Measurements from ENCODE around the gene C17orf67. TPM values are rescaled to one million over a fixed set of nuclear protein-coding genes. Genes with fewer than 3 reads are reported as not detected.

The C17orf67 gene, protein sequence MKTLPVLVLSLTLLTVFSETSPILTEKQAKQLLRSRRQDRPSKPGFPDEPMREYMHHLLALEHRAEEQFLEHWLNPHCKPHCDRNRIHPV
- total RNA-seq (0.16 and 0.27 TPM in 2 replicates), polyA plus RNA-seq (0.73 and 1.6 TPM in 2 replicates)

DNA sequence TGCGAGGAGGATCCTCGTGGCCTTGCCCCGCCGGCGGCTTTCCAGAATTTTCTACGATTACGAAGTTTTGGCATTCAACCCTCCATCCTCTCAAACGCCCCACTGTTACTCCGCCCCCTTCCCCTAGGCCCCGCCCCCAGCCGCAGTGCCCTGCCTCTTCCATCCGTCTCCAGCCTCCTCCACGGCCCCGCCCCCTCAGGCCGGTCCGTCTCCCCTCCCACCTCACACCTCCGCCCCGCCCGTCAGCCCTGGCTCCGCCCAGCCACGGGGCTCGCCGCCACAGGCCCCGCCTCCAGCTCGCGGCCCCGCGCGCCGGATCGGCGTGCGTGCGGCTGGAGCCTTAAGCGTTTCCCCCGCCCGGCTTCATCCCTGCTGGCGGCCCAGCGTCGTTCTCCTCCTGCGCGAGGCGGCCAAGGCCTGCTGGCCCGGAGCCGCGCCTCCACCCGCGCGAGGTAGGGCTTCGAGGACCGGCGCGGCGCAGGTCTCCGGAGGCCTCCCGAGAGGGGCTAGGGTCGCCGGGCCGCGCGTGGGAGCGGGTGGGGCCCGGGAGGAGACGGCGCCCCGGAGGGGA, at the start of gene C17orf67, which contains the start of gene DGKE:
C17orf67 (minus strand) TSS at position 112 of the 571 bp plus-strand sequence. CDS start 18,110 bp downstream, outside the sequence.
DGKE (plus strand) TSS at position 343 of the 571 bp plus-strand sequence. CDS start 645 bp downstream, outside the sequence.
- Histone ChIP-seq H4K20me1 (ENCODE audit: insufficient read depth, poor library complexity, severe bottlenecking) (no peaks in the 10 kb centered on the region), H3K27ac (peak within 1 kb of the TSS; percentile 86), H3K4me1 (ENCODE audit: insufficient read depth) (peaks cover 7% of the 10 kb centered on the region), H3K9me3 (ENCODE audit: low read depth) (no peaks in the 10 kb centered on the region), H3K4me2 (peak within 1 kb of the TSS; percentile 94), H3K36me3 (replicated peaks; ENCODE audit: insufficient read depth, low read depth) (no peaks in the 10 kb centered on the region), H3K9me2 (replicated peaks; ENCODE audit: insufficient read depth) (no peaks in the 10 kb centered on the region), H2AFZ (peak within 1 kb of the TSS; percentile 88), H3K79me2 (peaks cover 12% of the 10 kb centered on the region), H3K4me3 (peak within 1 kb of the TSS; percentile 74), H3K27me3 (no peaks in the 10 kb centered on the region)
- under 1% methylated on average over 52 of the region's 66 CpGs for WGBS (ENCODE audit: low lambda C conversion rate, missing lambda C conversion rate)
- peak; percentile 98 for DNase-seq (ENCODE audit: low spot score)
- TF ChIP-seq EZH2 (IDR thresholded peaks at IDR 0.05; ENCODE audit: borderline replicate concordance) (no peak), EZH2phosphoT487 (IDR thresholded peaks at IDR 0.05; ENCODE audit: low read depth, severe bottlenecking, unreplicated experiment) (no peak)
- TF ChIP-seq, protein P1, sequence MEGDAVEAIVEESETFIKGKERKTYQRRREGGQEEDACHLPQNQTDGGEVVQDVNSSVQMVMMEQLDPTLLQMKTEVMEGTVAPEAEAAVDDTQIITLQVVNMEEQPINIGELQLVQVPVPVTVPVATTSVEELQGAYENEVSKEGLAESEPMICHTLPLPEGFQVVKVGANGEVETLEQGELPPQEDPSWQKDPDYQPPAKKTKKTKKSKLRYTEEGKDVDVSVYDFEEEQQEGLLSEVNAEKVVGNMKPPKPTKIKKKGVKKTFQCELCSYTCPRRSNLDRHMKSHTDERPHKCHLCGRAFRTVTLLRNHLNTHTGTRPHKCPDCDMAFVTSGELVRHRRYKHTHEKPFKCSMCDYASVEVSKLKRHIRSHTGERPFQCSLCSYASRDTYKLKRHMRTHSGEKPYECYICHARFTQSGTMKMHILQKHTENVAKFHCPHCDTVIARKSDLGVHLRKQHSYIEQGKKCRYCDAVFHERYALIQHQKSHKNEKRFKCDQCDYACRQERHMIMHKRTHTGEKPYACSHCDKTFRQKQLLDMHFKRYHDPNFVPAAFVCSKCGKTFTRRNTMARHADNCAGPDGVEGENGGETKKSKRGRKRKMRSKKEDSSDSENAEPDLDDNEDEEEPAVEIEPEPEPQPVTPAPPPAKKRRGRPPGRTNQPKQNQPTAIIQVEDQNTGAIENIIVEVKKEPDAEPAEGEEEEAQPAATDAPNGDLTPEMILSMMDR (IDR thresholded peaks at IDR 0.05; ENCODE audit: poor library complexity), result no peak

DNA sequence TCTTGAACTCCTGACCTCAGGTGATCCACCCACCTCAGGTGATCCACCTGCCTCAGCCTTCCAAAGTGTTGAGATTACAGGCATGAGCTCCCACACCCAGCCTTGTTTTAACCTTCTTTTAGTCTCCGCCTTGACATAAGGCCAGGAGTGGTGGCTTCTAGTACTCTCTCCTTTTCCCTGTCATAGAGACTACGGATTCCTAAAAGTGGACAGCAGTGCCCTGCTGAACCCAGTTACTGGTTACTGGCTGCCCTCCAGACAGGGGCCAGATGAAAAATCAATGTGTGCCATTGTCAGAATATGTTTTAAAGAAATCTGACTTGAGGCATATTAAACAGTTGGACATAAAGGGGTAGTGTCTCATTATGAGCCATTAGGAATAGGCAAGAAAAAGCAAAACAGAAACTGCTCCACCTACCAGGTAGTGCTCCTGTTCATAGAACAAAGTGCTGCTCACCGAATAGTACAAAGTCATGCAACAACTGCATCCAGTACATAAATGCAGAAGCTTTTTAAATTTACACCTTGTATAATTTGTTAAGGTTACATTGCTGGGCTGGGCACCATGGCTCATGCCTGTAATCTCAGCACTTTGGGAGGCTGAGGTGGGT, 48.1 kb upstream of the C17orf67 start:
- WGBS (ENCODE audit: low lambda C conversion rate, missing lambda C conversion rate), result 96% methylated on average over 3 of the region's 3 CpGs

DNA sequence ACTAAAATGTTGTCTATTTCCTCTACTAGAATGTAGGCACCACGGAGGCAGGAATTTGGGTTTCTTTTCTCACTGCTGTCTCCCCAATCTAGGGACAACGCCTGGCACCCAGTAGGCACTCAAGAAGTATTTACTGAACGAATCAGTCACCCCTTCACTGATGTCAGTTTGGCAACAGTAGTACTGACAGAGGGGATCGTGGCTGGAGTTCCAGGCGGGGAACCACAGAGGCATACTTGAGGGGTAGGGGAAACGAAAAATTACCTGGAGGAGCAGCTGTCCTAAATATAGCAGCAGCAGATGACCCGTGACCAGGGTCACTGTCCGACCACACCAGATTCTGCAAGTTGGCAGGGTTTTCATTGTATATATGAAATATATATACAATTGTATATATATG, 46.9 kb upstream of the C17orf67 start:
- H3K9me2 ChIP-seq (replicated peaks; ENCODE audit: insufficient read depth), result no peaks in the 10 kb centered on the region
- no peaks in the 10 kb centered on the region for H3K27me3 ChIP-seq
- H3K79me2 ChIP-seq, result no peaks in the 10 kb centered on the region
- H3K36me3 ChIP-seq (replicated peaks; ENCODE audit: insufficient read depth, low read depth), result no peaks in the 10 kb centered on the region
- no peaks in the 10 kb centered on the region for H3K9me3 ChIP-seq (ENCODE audit: low read depth)
- H3K4me3 ChIP-seq, result no peak overlapping the region
- no peaks in the 10 kb centered on the region for H4K20me1 ChIP-seq (ENCODE audit: insufficient read depth, poor library complexity, severe bottlenecking)
- TF ChIP-seq EZH2 (IDR thresholded peaks at IDR 0.05; ENCODE audit: borderline replicate concordance), result no peak
- TF ChIP-seq, protein P1 (IDR thresholded peaks at IDR 0.05; ENCODE audit: poor library complexity), result no peak
- no peak for TF ChIP-seq EZH2phosphoT487 (IDR thresholded peaks at IDR 0.05; ENCODE audit: low read depth, severe bottlenecking, unreplicated experiment)
- DNase-seq (ENCODE audit: low spot score), result no peak
- no peaks in the 10 kb centered on the region for H3K4me1 ChIP-seq (ENCODE audit: insufficient read depth)
- no peak overlapping the region for H3K27ac ChIP-seq
- no peak overlapping the region for H3K4me2 ChIP-seq
- H2AFZ ChIP-seq, result no peak overlapping the region
- WGBS (ENCODE audit: low lambda C conversion rate, missing lambda C conversion rate), result 89% methylated on average over 8 of the region's 8 CpGs

More for the DNA sequence above, 48.1 kb upstream of the C17orf67 start:
- Histone ChIP-seq H3K27ac (no peak overlapping the region), H3K4me2 (no peak overlapping the region), H2AFZ (no peak overlapping the region), H3K79me2 (no peaks in the 10 kb centered on the region), H3K9me3 (ENCODE audit: low read depth) (no peaks in the 10 kb centered on the region), H3K4me1 (ENCODE audit: insufficient read depth) (peaks cover 8% of the 10 kb centered on the region), H3K4me3 (no peak overlapping the region), H4K20me1 (ENCODE audit: insufficient read depth, poor library complexity, severe bottlenecking) (no peaks in the 10 kb centered on the region), H3K27me3 (no peaks in the 10 kb centered on the region), H3K36me3 (replicated peaks; ENCODE audit: insufficient read depth, low read depth) (no peaks in the 10 kb centered on the region), H3K9me2 (replicated peaks; ENCODE audit: insufficient read depth) (no peaks in the 10 kb centered on the region)
- DNase-seq (ENCODE audit: low spot score), result no peak
- TF ChIP-seq EZH2 (IDR thresholded peaks at IDR 0.05; ENCODE audit: borderline replicate concordance) (no peak), EZH2phosphoT487 (IDR thresholded peaks at IDR 0.05; ENCODE audit: low read depth, severe bottlenecking, unreplicated experiment) (no peak)
- TF ChIP-seq, protein P1 (IDR thresholded peaks at IDR 0.05; ENCODE audit: poor library complexity), result no peak
